Activated CD4-positive, alpha-beta T cell treated with anti-CD3 and anti-CD28 coated beads, Interleukin-2, amount 10 ng/mL, durations not matched to agents 7 days and 5 days (primary cell): Measurements from ENCODE around the gene MCTS1. TPM values are rescaled to one million over a fixed set of nuclear protein-coding genes. Genes with fewer than 3 reads are reported as not detected.

Source experiments
- CTCF ChIA-PET: fragments of 350-600 bp; sonication (Branson Sonifier 250); formaldehyde crosslinking; loops from one replicate; lab custom pipeline; 2021; ENCODE audit warnings: antibody characterized with exemption; lab: Charles Lee
- POLR2A ChIA-PET: fragments of 350-600 bp; sonication (Branson Sonifier 250); formaldehyde crosslinking; loops from one replicate; lab custom pipeline; 2021; ENCODE audit warnings: antibody characterized with exemption; lab: Charles Lee
- DNase-seq: peaks from one replicate; pipeline ENCODE4 v3.0.0-alpha.2; 2020
- H3K27ac Mint-ChIP-seq: one replicate; pipeline ENCODE4 v1.8.0; 2021; ENCODE audit warnings: mild to moderate bottlenecking, moderate library complexity, mixed read lengths
- H3K27me3 Mint-ChIP-seq: one replicate; pipeline ENCODE4 v1.8.0; 2021; ENCODE audit warnings: mixed read lengths
- H3K36me3 Mint-ChIP-seq: one replicate; pipeline ENCODE4 v1.8.0; 2021; ENCODE audit warnings: low read depth, mixed read lengths
- H3K4me1 Mint-ChIP-seq: one replicate; pipeline ENCODE4 v1.8.0; 2021; ENCODE audit warnings: mixed read lengths
- H3K4me3 Mint-ChIP-seq: one replicate; pipeline ENCODE4 v1.8.0; 2021; ENCODE audit warnings: mild to moderate bottlenecking, moderate library complexity, mixed read lengths
- H3K9me3 Mint-ChIP-seq: one replicate; pipeline ENCODE4 v1.8.0; 2021; ENCODE audit warnings: mixed read lengths
- total RNA-seq, 2 experiments: library from RNA; stranded (reverse); gene quantifications; one replicate each; pipeline ENCODE4 v1.2.3, GENCODE V29; 2021

MCTS1 gene, protein sequence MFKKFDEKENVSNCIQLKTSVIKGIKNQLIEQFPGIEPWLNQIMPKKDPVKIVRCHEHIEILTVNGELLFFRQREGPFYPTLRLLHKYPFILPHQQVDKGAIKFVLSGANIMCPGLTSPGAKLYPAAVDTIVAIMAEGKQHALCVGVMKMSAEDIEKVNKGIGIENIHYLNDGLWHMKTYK
- 10 to 100 TPM; 51.1 to 59.0 TPM for total RNA-seq

DNA sequence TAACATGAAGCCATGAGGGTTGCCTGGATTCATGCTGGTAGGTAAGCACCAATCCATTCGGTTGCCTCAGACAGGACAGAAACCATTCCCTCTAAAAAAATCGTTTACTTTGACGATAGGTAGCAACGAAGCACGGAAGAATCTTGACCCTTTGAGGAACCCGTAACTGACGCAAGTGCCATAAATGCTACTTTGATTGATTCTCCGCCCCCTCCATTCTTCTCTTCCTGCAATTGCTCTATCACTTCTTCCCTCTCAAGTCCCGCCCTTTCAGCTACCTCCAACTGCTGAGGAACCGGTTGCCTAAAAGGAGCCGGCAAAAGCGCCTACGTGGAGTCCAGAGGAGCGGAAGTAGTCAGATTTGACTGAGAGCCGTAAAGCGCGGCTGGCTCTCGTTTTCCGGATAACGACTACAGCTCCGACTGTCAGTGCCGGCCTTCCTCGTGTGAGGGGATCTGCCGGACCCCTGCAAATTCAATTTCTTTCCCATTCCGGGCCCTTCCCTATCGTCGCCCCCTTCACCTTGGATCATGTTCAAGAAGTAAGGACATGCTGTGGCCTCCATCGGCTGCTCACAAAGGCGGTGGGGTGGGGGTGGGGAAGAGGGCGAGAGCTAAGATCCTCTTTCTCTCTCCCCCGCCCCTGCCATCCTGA, at the start of gene MCTS1:
MCTS1 (plus strand) TSS at position 395 of the 654 bp plus-strand sequence; CDS start at position 531, 136 bp downstream.
- CTCF ChIA-PET: interaction anchor here (0.9 to 2.1 kb wide), 4 partner anchors 9 to 43 kb away, joined by 3 to 5 read pairs (median 4); partner anchors contain the start of gene CUL4B
- Mint-ChIP-seq H3K9me3 (no peaks in the 10 kb centered on the region), H3K27me3 (no peaks in the 10 kb centered on the region), H3K36me3 (peaks cover 5% of the 10 kb centered on the region), H3K4me3 (peak within 1 kb of the TSS; percentile 99), H3K4me1 (peaks cover 9% of the 10 kb centered on the region), H3K27ac (peak within 1 kb of the TSS; percentile 100)
- POLR2A ChIA-PET: interaction anchor here (0.8 to 1.8 kb wide), 3 partner anchors 26 to 187 kb away, joined by 4 to 14 read pairs (median 5); partner anchors contain the start of genes C1GALT1C1 and CUL4B
- peak; percentile 90 for DNase-seq

DNA sequence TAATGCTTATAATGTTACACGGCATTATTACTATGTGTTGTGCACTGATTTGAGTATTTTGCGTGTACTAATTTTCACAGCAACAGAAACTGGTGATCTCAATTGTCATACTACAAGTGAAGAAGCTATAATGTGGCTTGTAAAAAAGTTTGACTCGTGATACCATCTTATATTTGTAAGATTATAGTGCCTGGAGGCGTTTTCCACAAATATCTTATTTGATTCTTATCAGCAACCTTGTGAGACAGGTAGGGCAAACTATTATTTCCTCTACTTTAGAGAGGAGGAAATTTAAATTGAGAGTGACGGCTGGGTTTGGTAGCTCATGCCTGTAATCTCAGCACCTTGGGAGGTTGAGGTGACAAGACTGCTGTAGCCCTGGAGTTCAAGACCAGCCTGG, 47.6 kb upstream of the MCTS1 start:
- H3K27me3 Mint-ChIP-seq: no peaks in the 10 kb centered on the region
- H3K9me3 Mint-ChIP-seq: no peaks in the 10 kb centered on the region
- peaks cover 29% of the 10 kb centered on the region for H3K36me3 Mint-ChIP-seq
- peaks cover 26% of the 10 kb centered on the region for H3K4me1 Mint-ChIP-seq
- POLR2A ChIA-PET: interaction anchor here (0.7 kb wide), 1 partner anchor 312 kb away, joined by 3 read pairs; no protein-coding TSS in a partner anchor
- H3K4me3 Mint-ChIP-seq: no peak overlapping the region
- no peak for DNase-seq
- peak overlapping the region; percentile 2 for H3K27ac Mint-ChIP-seq
- CTCF ChIA-PET: interaction anchor here (0.6 kb wide), 1 partner anchor 111 kb away, joined by 3 read pairs; no protein-coding TSS in a partner anchor

GRCh38 chrX:120559804-120560203, 44.1 kb upstream of the MCTS1 start:
- peak; percentile 8 for DNase-seq
- POLR2A ChIA-PET: interaction anchor here (3.2 kb wide), 1 partner anchor 44 kb away, joined by 14 read pairs; the partner anchor contains the start of gene MCTS1
- H3K4me3 Mint-ChIP-seq: peak overlapping the region; percentile 99
- H3K9me3 Mint-ChIP-seq: no peaks in the 10 kb centered on the region
- H3K27me3 Mint-ChIP-seq: no peaks in the 10 kb centered on the region
- CTCF ChIA-PET: interaction anchor here (1.7 kb wide), 1 partner anchor 45 kb away, joined by 5 read pairs; the partner anchor contains the start of gene MCTS1
- peaks cover 30% of the 10 kb centered on the region for H3K4me1 Mint-ChIP-seq
- H3K36me3 Mint-ChIP-seq: peaks cover 25% of the 10 kb centered on the region
- peak overlapping the region; percentile 99 for H3K27ac Mint-ChIP-seq

GRCh38 chrX:120560405-120560841, 43.5 kb upstream of the MCTS1 start:
- POLR2A ChIA-PET: interaction anchor here (0.6 to 3.2 kb wide), 2 partner anchors 44 to 691 kb away, joined by 6 to 14 read pairs; partner anchors contain the start of gene MCTS1

DNA sequence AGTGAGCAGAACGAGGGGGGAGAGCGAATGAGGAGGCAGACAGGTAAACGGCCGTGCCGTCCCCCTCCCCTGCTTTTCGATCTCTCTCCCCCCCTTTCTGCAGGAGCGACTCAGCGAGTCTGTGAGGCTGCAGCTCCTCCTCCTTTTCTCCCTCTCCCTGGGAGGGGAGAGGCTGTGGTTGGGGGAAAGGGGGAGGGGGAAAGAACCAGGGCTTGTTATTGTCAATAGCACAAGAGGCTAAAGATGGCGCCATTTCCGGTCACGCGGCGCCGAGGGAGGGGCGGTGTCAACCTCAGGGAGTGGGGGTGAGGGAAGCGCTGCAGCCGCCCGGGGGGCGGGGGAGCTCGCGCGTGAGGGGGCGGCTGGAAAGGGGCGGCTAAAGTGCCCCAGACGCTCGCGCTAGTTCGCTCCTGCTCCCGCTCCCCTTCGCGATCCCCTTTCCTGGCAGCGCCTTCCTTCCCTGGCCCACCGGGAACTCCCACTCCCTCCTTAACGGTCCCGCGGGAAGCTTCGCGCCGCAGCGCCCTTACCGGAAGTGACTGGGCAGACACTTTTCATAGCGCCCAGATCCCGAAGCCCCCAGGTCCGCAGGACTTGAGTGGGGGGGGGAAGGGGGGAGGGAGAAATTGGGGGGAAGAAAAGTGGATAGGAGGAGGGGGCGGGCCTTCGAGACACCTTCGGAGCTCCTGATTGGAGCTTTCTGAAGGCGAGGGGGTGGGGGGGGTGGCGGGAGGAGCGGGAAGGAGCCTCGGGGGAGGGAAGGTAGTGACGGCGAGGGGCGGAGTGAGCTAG, 42.9 kb upstream of the MCTS1 start, which contains the start of gene CUL4B:
CUL4B (minus strand) TSS at position 121 of the 792 bp plus-strand sequence. CDS start 324 bp downstream, outside the sequence.
- peak; percentile 94 for DNase-seq
- peak within 1 kb of the TSS; percentile 99 for H3K27ac Mint-ChIP-seq
- no peaks in the 10 kb centered on the region for H3K27me3 Mint-ChIP-seq
- ChIA-PET CTCF (interaction anchor here (1.5 to 1.7 kb wide), 2 partner anchors 14 to 43 kb away, joined by 4 to 5 read pairs; partner anchors contain the start of gene MCTS1), POLR2A (interaction anchor here (0.6 to 3.2 kb wide), 3 partner anchors 12 to 691 kb away, joined by 3 to 14 read pairs (median 6); partner anchors contain the start of gene MCTS1)
- H3K9me3 Mint-ChIP-seq: no peaks in the 10 kb centered on the region
- peaks cover 26% of the 10 kb centered on the region for H3K4me1 Mint-ChIP-seq
- peaks cover 24% of the 10 kb centered on the region for H3K36me3 Mint-ChIP-seq
- peak within 1 kb of the TSS; percentile 99 for H3K4me3 Mint-ChIP-seq

More at GRCh38 chrX:120560405-120560841, 43.5 kb upstream of the MCTS1 start:
- DNase-seq: peak; percentile 49
- peaks cover 28% of the 10 kb centered on the region for H3K4me1 Mint-ChIP-seq
- H3K36me3 Mint-ChIP-seq: peaks cover 25% of the 10 kb centered on the region
- H3K27ac Mint-ChIP-seq: peak overlapping the region; percentile 99
- no peaks in the 10 kb centered on the region for H3K9me3 Mint-ChIP-seq
- no peaks in the 10 kb centered on the region for H3K27me3 Mint-ChIP-seq
- peak overlapping the region; percentile 99 for H3K4me3 Mint-ChIP-seq
- CTCF ChIA-PET: interaction anchor here (1.7 kb wide), 1 partner anchor 44 kb away, joined by 5 read pairs; the partner anchor contains the start of gene MCTS1

DNA sequence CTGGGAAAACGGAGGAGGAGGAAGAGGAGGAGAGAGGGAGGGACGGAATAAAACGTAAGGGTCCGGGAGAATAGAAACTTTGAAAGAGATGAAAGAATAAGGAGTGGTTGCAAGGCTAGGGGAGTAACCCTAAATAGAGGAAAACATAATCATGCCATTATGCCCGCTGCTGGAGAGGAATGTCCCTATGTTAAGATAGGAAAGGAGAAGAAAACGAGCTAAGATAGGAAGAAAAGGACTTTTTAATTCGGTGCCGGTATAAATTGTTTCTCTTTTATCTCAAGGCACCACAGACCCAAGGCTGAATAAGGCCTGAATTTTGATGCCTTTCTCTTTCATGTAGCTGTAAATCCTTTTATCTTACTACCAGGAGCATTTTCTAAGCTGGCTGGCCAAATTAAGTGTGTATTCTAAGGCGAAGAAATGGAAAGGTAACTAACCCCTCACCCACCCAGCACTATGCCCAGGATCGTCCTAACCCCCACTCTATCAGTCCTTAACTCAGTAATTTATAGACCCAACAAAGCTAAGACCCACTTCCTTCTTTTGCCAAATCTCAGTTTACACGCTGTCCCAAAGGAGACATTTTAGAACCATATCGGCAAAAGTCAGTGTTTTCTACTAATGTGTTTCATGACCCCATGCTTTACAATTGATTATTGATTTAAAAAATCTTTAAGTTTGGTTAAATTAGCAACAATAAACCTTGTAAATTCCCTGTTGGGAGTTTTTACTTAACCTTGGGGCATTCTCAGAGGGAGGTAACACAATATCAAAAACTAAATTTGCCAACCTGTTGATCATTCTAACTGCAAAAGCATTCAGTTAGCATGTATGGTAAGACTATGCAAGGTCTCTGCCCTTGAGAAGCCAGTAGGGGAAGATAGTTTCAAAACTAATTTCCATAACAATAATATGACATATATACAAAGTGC, 42.0 kb upstream of the MCTS1 start:
- peak overlapping the region; percentile 99 for H3K4me3 Mint-ChIP-seq
- peaks cover 22% of the 10 kb centered on the region for H3K4me1 Mint-ChIP-seq
- CTCF ChIA-PET: interaction anchor here (1.5 to 1.7 kb wide), 2 partner anchors 15 to 42 kb away, joined by 4 to 5 read pairs; partner anchors contain the start of gene MCTS1
- peaks cover 21% of the 10 kb centered on the region for H3K36me3 Mint-ChIP-seq
- DNase-seq: no peak
- peak overlapping the region; percentile 99 for H3K27ac Mint-ChIP-seq
- H3K27me3 Mint-ChIP-seq: no peaks in the 10 kb centered on the region
- no peaks in the 10 kb centered on the region for H3K9me3 Mint-ChIP-seq
- POLR2A ChIA-PET: interaction anchor here (1.1 to 3.2 kb wide), 2 partner anchors 12 to 42 kb away, joined by 3 to 14 read pairs; partner anchors contain the start of gene MCTS1

DNA sequence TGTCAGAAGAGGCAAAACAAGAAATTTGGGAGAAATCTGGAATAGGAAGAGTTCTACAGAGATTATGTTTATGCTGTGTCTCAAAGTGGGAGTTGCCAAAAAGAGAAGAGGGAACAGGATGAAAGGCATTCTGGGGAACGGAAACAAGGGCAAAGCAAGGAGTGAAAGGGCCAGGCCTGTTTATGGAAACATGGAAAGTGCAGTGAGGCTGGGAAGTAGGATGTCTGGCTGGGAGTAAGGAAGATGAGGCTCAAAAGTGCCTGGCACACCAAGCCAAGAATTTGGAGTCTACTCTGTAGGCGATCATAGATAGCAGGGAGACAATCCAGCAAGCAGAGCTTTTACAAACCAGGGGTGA, 41.4 kb upstream of the MCTS1 start:
- CTCF ChIA-PET: interaction anchor here (1.5 kb wide), 1 partner anchor 16 kb away, joined by 4 read pairs; no protein-coding TSS in a partner anchor

DNA sequence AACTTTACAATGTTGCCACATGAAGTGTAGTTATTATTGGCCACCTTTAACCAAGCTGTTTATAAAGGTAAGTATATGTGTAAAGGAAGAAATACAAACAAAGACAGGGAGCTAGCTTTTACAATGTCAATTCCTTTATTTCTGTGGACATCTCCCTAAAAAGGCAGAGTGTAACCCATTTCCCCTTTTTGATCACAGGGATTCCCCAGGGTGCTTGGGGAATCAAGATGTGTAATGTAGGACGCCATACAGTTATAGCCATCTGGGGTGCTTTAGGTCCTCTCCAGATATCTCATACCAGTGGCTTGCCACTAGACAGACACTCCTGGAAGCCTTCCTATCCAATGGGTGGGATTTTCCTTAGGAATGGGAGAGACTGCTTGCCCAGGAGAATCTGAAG, 39.0 kb upstream of the MCTS1 start:
- no peaks in the 10 kb centered on the region for H3K9me3 Mint-ChIP-seq
- no peak overlapping the region for H3K4me3 Mint-ChIP-seq
- POLR2A ChIA-PET: no interaction called here
- no peak for DNase-seq
- H3K4me1 Mint-ChIP-seq: peaks cover 10% of the 10 kb centered on the region
- H3K27ac Mint-ChIP-seq: no peak overlapping the region
- peaks cover 2% of the 10 kb centered on the region for H3K36me3 Mint-ChIP-seq
- H3K27me3 Mint-ChIP-seq: no peaks in the 10 kb centered on the region
- CTCF ChIA-PET: no interaction called here

More for the DNA sequence above, 41.4 kb upstream of the MCTS1 start:
- H3K4me1 Mint-ChIP-seq: peaks cover 17% of the 10 kb centered on the region
- H3K27me3 Mint-ChIP-seq: no peaks in the 10 kb centered on the region
- peaks cover 15% of the 10 kb centered on the region for H3K36me3 Mint-ChIP-seq
- H3K27ac Mint-ChIP-seq: peak overlapping the region; percentile 99
- H3K9me3 Mint-ChIP-seq: no peaks in the 10 kb centered on the region
- H3K4me3 Mint-ChIP-seq: no peak overlapping the region
- POLR2A ChIA-PET: interaction anchor here (3.2 kb wide), 1 partner anchor 42 kb away, joined by 14 read pairs; the partner anchor contains the start of gene MCTS1
- DNase-seq: no peak

- no peaks in the 10 kb centered on the region for H3K36me3 Mint-ChIP-seq
Measured at GRCh38 chrX:120566817-120567216, 37.1 kb upstream of the MCTS1 start.

DNA sequence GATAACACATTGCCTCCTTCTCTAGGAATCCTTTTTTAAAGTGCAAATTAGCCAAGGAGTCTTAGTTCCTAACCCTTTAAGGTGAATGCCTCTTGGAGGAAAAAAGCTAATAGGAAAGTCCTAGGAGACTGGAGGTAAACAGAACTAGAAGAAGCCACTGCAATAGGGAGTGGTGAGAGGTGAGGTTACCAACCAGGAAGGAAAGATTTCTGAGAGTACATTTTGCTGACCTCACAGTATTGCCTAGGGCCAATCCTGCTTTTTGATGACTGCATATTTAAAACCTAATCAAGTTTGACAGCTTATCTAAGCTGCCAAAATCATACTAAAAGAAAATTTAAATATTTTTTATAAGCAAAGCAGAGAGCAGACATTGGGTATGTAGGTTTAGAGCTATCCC, 35.9 kb upstream of the MCTS1 start:
- Mint-ChIP-seq H3K27ac (no peak overlapping the region), H3K27me3 (no peaks in the 10 kb centered on the region), H3K9me3 (no peaks in the 10 kb centered on the region), H3K4me3 (no peak overlapping the region), H3K36me3 (no peaks in the 10 kb centered on the region), H3K4me1 (peaks cover 4% of the 10 kb centered on the region)
- DNase-seq: no peak
- ChIA-PET POLR2A (no interaction called here), CTCF (no interaction called here)

More at GRCh38 chrX:120566817-120567216, 37.1 kb upstream of the MCTS1 start:
- ChIA-PET CTCF (no interaction called here), POLR2A (no interaction called here)
- Mint-ChIP-seq H3K4me3 (no peak overlapping the region), H3K27ac (no peak overlapping the region), H3K4me1 (peaks cover 12% of the 10 kb centered on the region), H3K9me3 (no peaks in the 10 kb centered on the region), H3K27me3 (no peaks in the 10 kb centered on the region)
- DNase-seq: no peak

- ChIA-PET POLR2A (no interaction called here), CTCF (no interaction called here)
- DNase-seq: no peak
- H3K9me3 Mint-ChIP-seq: no peaks in the 10 kb centered on the region
- no peaks in the 10 kb centered on the region for H3K27me3 Mint-ChIP-seq
- peaks cover 4% of the 10 kb centered on the region for H3K4me1 Mint-ChIP-seq
- no peak overlapping the region for H3K27ac Mint-ChIP-seq
- H3K36me3 Mint-ChIP-seq: no peaks in the 10 kb centered on the region
- no peak overlapping the region for H3K4me3 Mint-ChIP-seq
Measured at GRCh38 chrX:120568609-120569008, 35.3 kb upstream of the MCTS1 start.
